GM18870 (cell line): ENCODE measurements around the gene TMEM245.

Source experiments
- ATAC-seq: cut with Tn5 transposase; IDR thresholded peaks from one replicate; pipeline ENCODE4 v1.9.1; 2021; ENCODE audit warnings: moderate library complexity; ENCODE audit not compliant: unreplicated experiment

TMEM245 gene

DNA sequence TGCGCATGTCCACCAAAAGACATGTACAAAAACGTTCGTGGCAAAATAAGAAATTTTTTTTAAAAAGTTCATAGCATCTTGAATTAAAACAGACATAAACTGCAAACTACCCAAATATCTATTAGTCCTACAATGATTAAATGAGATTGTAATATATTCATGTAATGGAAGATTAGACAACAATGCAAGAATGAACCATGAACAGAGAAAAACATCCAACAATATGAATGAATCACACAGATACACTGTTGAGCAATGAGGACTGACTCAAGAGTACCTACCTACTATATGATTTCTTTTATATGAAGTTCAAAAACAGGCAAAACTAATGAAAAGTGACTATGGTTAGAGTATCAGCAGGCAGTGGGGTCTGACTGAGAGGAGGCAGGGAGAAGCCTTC lies 88.5 kb downstream of the TMEM245 start:
- ATAC-seq: no peak

DNA sequence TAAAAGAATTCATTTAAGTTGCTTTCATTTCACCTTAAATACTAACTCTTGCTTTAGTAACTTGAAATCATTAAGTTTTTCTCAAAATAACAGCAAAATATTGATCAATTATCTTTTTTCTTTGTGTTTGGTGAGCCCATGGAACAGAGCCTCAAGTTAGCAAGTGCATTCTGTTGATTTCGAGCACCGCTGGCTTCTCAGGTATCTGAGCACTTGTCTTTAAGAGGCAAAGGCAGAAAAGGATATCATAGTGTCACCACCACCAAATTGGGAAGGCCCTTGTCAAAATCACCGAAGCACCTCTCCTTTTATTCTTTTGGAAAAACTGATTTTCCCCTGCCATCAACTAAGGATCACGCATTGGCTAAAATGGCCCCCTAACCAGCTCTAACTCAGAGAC lies 89.3 kb downstream of the TMEM245 start:
- ATAC-seq: no peak

DNA sequence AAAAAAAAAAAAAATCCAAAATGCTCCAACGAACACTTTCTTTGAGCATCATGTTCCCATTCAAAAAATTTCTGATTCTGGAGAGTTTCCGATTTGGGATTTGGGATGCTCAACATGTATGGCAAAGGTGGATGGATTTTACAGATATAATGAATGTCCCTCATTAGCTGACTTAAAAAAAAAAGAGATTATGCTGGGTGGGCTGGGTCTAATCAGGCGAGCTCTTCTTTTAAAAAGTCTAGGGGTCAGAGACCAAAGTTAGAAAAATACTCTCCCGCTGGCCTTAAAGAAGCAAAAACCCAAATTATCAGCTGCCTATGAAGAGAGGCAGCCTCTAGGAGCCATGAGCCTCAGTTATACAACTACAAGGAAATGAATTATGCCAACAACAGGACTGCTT lies 91.3 kb downstream of the TMEM245 start:
- no peak for ATAC-seq

DNA sequence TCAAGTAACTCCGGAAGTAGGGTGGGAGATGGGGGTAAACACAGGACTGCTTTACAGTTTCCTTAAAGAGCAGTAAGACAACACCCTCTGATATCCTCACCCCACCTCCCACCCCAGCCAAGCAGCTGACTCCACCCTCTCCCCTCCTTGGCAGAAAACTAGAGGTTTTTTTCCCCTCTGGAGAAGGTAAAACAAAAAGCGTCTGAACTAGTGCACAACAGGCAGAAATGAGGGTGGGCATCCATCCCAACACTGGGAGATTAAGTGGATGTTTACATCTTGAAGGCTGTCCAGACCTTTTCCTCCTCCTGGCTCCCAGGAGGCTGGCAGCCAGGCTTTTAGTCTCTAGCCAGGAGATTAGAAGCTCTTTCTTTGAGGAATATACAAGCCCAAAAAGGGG lies 92.6 kb downstream of the TMEM245 start:
- ATAC-seq: no peak

DNA sequence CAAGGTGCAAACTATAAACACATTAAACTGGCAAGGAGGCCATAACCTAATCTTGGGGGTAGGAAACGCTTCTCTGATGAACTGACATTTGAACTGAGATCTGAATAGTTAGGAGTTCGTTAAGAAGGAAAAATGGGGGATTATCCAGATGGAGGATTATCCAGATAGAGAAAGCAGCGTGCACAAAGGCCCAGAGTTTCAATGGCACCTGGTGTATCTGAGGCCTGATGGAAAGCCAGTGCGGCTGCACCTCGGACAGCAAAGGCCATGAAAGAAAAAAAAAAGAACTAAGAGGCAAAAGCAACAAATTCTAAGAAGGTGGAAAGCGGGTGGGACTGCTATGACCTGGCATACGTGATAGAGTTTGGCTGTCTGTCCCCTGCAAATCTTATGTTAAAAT lies 93.4 kb downstream of the TMEM245 start:
- no peak for ATAC-seq

DNA sequence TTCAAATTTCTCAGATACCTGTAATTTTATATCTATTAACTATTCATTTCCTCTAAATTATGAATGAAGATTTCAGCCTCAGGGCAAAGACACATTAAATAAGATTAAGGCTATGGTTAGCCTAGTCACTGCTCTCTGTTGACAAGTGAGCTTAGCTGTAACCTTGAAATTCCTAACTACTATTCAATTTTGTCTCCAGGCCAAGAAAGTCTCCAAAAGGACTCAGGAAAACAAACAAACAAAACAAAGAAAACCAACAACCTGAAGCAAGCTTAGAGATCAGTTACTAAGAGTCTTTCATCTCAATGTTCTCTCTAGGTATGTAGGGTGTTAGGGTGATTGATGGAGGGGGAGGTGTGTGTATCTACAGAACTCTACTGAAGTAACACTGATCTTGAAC lies 96.9 kb downstream of the TMEM245 start:
- no peak for ATAC-seq

DNA sequence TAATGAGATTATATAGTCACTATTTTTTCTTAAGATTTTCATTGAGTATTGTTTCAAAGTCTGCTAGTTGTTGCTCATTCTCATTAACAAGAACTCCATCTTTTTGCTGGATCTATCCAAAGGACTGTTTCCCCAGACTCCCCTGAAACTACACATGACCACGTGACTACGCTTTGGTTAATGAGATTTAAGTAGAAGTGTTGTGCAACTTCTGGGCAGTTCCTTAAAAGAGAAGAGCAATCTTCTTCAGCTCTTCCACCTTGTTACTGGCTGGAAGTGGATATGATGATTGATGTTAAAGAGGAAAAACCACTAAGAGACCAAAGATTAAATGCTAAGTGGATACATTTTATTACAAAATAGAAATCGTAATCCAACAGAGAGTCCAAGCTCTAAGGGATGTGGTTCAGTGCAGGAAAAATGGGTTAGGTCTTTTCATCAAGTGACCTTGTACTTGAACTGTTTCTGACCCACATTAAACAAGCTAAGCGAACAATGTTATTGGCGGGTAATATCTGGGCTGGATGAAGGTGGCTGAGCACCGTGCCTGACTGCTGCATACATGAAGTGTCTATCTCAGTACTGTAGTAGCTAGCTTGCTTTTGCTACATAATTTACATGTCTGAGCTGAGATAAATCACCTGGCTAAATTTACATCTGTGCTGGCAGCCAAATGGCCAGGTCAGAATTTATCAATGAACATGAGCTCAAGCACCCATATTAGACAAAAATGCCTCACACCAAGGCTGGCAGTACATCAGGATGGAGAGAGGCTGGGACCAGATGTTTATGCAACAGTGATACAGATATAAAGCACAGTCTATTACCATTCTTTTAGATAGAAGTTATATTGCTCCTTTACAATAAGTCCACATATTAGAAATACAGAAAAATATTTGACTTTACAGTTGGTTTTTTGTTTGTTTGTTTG lies 98.9 kb downstream of the TMEM245 start:
- ATAC-seq: no peak

DNA sequence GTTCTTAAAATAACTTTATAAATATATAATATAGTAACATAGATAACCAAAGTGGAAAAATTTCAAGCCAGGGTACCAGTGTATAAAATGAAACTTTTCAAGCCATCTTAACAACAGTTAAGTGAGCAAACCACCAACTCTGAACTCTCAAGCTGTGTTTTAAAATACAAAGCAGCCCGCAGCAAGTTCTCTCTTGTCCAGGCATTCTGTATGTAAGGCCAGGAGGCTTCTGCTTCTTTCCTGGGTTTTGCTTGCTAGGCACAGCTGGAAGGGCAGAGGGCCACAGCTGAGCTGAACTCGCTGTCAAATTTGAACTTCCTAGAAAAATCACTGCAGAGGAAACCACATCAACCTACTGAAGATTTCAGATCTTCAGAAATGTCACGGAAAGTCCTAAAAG lies 99.6 kb downstream of the TMEM245 start:
- ATAC-seq: no peak

DNA sequence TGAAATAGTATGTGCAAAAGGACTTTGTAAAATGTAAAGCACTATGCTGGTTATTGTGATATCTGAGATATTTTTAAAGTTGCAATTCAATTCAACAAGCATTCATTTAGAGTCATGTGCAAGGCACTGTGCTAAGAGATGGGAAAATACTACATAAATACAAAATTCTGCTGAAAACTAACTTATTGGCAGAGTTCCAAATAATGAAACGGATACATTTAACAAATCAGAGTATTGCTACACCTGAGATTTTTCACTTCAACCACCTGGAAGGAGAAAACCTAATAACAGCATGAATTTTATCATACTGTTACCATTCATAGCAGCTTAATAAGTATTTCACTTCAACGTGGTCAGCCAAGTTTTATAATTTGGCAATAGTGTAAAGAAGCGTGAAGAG lies 100.3 kb downstream of the TMEM245 start:
- no peak for ATAC-seq

DNA sequence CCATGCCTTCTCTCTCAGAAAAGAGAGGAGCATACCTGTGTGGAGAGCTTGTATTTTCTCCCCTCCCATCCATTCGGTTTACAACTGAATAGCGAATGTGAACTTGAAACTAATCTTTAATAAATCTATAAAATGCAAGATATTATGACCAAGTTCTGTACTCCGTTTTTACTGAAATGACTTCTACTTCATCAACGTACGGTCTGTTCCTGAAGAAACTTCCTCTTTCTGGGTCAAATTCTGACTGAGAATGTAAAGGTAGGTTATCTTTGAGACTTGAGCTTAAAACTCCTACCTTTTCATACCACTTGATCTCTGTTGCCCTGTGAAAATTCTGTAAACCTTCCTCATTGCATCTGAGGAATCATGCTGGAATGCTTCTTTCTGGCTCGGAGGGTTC lies 102.3 kb downstream of the TMEM245 start:
- ATAC-seq: peak; percentile 61

DNA sequence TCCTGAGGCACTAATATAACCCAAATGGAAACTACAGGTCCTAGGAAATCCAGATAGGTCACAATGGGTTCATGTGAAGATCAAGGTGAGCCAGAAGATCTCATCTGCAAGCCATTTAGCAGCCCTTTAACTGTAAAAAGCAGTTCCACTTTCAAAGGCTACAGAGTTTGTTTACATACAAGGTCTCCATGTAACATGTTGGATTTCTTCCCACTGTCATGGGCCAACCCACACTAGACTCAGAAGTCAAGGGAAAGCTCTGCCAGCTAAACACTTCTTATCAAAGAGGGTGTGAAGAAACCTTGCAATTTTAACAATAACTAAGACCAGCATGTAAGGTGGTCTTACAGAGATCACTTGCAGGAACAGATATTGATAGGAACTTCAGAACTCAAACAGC lies 102.7 kb downstream of the TMEM245 start:
- no peak for ATAC-seq

DNA sequence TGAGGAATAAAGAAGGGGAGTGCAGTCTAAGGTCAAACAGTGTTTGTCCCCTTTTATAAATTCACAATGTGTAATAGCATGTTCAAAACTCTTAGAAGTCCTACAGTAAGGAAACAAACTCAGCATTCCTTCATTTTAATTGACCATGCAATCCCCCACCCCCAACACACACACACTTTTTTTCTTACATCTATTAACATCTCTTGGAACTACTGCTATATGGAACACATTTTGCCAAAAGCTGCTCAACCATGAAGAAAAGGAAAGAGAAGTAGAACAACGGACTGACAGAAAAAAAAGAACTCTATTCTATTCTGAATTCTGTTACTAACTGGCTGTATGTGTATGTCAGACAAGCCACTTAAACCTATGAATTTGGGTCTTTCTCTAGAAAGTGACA lies 103.6 kb downstream of the TMEM245 start:
- ATAC-seq: no peak

DNA sequence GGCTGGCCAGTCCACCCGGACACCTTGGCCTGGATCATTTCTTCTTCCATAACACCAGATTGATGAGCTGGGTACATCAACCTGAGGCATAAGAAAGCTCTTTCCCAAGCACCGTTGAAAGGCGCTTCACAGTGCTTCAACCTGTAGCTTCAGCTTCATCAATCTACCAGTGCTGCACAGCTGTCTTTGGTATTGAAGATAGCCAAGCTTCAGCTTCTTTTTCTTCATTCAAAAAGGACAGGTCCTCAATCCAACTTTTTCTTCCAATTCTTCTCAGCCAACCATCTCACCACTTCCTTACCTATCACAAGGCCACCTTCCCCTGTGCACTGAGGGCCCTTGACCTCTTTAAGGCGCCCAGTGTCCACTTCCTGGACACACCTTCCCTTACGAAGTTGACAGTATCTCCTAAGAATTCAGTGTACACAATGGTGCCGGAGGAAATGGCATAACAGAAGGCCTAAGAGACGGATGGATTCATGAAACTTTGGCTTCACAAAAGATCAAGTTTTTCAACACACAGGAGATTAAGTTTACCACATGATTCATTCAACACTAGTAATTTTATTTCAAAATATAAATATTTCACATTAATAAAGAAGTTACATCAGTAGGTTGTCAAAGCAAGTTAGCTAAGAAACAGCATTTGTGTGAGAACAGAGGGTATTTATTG lies 105.0 kb downstream of the TMEM245 start:
- ATAC-seq: no peak

DNA sequence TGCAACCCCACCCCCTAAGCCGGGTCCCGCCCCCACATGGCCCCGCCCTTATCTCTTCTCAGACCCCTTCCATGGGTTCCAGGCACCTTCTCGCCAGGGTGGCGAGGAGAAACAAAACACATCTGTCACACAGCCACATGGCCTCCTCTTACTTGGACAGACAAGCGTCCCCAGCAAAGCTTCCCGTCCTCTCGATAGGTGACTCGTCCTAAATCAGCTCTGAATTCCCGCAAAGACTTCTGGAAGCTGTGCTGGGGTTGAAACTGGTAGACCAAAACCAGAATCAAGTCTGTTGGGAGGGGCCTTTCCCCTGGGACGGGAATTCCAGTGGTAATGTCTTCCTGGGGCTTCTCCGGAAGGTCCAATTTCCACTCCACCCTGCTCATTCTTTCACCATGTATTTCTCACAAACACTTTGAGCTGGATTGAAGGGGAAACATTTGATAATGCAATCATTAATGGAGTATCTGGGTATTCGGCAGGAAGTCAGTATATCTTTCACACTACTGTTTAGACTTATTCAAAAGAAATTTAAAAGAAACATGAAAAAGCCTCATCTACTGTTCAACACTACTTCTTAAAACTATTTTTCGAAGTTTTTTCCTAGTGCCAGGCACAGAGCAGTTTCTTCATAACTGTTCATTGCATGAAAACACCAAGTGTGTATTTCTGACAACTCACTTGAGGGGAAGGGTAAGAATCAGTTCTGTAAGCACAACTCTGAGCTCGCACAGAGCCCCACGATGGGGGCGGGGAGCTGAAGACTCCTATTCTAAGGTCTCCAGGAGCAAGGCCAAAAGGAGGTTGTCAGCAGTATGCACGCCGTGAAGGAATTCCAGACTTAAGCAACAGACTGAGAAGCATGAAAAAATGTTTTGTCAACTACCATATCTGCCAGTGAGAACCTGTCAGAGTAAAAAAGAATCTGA lies 105.8 kb downstream of the TMEM245 start:
- ATAC-seq: no peak

DNA sequence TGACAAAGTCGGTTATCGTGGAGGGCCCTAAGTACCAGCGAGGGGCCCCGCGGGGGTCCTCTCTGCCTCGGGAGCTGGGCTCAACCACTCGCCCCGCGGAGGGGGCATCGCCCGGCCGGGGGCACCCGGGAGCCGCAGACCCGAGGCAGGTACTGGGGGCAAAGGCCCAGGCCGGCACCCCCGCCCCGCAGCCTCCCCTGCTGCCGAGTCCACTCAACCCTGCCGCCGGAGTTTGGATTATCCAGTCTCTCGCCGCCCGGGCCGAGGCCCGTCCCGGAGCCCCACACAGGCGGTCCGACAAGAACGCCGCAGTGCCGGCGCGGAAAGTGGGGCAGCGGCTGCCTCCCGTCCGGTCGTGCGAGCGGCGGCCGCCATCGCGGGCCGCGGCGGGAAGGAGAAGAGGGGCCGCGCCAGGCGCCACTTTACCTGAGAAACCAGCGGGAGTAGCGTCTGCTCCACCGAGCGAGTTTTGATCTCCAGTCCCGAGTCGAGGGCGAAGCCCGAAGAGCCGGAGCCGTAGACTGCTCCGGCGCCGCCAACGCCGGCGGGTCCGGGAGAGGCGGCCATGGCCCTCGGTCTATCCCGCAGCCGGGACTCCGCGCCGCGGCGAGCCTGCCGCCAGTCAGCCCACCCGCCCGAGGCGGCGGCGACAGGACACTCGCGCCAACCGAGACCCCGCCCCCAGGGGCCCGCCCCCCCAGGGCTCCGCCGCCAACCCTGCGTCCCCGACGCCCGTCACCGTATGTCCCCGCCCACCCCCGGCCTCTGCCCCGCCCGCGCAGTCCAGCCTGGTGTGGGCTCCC lies 106.7 kb downstream of the TMEM245 start, which contains the start of gene CTNNAL1:
CTNNAL1 (minus strand) TSS at position 624 of the 803 bp plus-strand sequence; CDS start at position 567, 57 bp downstream.
- ATAC-seq: peak; percentile 36

DNA sequence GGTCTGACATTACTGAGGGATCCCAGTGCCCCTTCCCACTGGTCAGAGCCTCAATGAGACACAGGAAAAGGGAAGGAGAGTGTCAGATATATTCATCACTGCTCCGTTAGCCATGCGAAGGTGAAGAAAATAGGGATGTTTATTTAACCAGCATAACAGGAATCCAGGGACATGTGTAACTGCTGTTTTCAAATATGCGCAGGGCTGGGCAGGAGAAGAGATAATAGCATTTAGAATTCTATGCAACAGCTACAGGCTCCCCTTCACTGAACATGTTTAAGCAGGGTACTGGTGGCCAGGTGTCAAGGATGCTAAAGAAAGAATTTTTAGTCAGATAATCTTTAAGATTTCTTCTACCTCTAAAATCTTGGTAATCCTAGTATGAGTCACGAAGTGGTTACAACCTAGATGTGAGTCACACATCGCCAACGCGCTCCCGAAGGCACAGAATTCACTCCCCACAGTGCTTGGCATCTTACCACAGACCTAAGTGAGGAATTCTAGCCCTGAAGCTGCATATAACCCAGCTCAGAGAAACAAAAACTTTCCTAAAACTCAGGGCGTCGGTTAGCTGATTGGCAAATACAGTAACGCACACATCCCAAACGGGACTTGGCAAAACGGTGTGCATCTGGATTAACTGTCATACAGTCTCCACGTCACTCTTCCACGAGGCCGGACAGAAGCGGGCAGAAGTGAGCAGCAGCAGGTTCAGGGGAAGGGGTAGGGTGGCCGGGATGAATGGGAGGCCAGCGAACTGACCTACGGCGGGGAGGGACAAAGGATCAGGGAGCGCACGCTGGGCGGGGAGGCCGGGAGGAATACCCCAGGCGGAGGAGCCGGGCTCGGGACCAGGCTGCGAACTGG lies 107.5 kb downstream of the TMEM245 start:
- peak; percentile 49 for ATAC-seq

DNA sequence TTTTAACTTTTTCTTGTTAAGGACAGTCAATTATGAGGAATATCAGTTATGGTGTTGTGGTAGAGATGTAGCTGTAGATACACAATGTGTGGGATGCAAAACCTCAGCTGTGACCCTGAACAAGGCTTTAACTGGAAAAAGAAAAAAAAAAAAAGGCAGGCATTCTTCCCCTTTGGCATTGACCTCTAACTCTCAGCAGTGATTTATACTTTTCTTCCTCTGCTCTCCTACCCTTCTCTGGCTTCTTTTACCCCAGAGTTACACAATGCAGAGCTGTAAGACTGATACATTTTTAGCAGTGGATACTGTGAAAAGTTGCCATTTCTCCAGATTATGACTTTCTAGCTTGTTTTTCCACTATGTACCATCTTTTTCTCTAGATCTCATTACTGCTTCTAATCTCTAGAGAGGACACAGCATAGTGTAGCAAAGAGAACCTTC lies 108.5 kb downstream of the TMEM245 start:
- no peak for ATAC-seq

DNA sequence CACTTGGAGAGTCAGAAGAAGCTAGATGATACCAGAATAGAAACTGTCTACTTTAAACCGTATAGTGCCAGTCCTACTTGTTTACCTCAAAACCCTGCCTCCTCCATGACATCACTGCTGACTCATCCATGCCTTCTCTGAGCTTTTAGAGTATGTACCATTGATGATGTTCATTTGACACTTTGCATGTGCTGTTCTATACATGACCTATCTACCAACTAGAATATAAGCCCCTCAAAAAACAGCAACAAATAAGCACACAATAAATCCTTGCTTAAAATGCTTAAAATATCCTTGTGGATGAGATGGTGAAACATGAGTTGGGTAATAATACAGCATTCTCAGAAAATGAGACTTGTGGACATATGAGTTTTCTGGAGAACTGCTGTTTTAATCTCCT lies 109.0 kb downstream of the TMEM245 start:
- ATAC-seq: peak; percentile 64

DNA sequence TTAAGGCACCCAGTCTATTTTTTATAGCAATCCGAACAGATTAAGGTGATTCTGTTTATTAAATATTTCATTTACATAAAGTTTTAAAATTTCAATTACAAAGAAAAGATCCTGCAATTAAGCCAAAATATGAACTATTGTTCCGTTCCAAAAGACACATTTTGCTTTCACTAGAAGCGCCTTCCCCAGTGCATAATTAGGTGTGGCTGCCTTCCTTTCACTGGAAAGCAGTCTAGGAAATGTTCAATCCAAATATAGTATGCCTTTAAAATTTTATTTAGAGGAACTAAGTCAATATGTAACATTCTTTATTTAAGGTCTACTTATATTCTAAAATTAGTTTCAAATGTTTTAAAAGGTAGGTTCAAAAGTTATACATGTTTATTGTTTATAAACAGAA lies 114.1 kb downstream of the TMEM245 start:
- no peak for ATAC-seq
